Measurements from ENCODE around the gene PCIF1.
"Not testable (repeated sequence)": the region's sequence is repeated elsewhere in the genome, so short reads cannot be mapped to it uniquely, and the experiment has no call there.

PCIF1 gene

GRCh38 chr20:45944965-45945677 lies 10.6 kb downstream of the PCIF1 start:
- DNase-seq (ENCODE audit: low spot score in 2 of 2) (no peak), ATAC-seq (ENCODE audit: low read depth) (no peak)
- Mint-ChIP-seq H3K4me3 (no peak overlapping the region), H3K4me1 (peaks cover 13% of the 10 kb centered on the region), H3K27me3 (no peaks in the 10 kb centered on the region), H3K9me3 (no peaks in the 10 kb centered on the region), H3K27ac (no peak overlapping the region), H3K36me3 (peaks cover 29% of the 10 kb centered on the region)

- H3K27me3 Mint-ChIP-seq, result no peaks in the 10 kb centered on the region
- ATAC-seq (ENCODE audit: low read depth), result no peak
- H3K36me3 Mint-ChIP-seq, result peaks cover 29% of the 10 kb centered on the region
Observed at GRCh38 chr20:45945678-45946148, 11.2 kb downstream of the PCIF1 start.

GRCh38 chr20:45946149-45946970 lies 11.9 kb downstream of the PCIF1 start:
- peaks cover 29% of the 10 kb centered on the region for H3K36me3 Mint-ChIP-seq
- ATAC-seq (ENCODE audit: low read depth), result peak; percentile 18
- H3K27me3 Mint-ChIP-seq, result no peaks in the 10 kb centered on the region
- H3K9me3 Mint-ChIP-seq, result no peaks in the 10 kb centered on the region
- H3K27ac Mint-ChIP-seq, result no peak overlapping the region
- no peak overlapping the region for H3K4me3 Mint-ChIP-seq
- H3K4me1 Mint-ChIP-seq, result peaks cover 13% of the 10 kb centered on the region
- no peak for DNase-seq (ENCODE audit: low spot score in 2 of 2)

More at GRCh38 chr20:45945678-45946148, 11.2 kb downstream of the PCIF1 start:
- H3K9me3 Mint-ChIP-seq, result no peaks in the 10 kb centered on the region
- peak overlapping the region; percentile 44 for H3K4me3 Mint-ChIP-seq
- no peak for DNase-seq (ENCODE audit: low spot score in 2 of 2)
- peaks cover 13% of the 10 kb centered on the region for H3K4me1 Mint-ChIP-seq
- H3K27ac Mint-ChIP-seq, result no peak overlapping the region

GRCh38 chr20:45947110-45947866 lies 12.8 kb downstream of the PCIF1 start:
- no peak for DNase-seq (ENCODE audit: low spot score in 2 of 2)
- Mint-ChIP-seq H3K9me3 (no peaks in the 10 kb centered on the region), H3K27me3 (no peaks in the 10 kb centered on the region), H3K4me3 (no peak overlapping the region), H3K4me1 (peaks cover 13% of the 10 kb centered on the region), H3K36me3 (peaks cover 30% of the 10 kb centered on the region), H3K27ac (peak overlapping the region; percentile 85)
- ATAC-seq (ENCODE audit: low read depth), result no peak

- Mint-ChIP-seq H3K27ac (peak overlapping the region; percentile 85), H3K27me3 (no peaks in the 10 kb centered on the region), H3K4me3 (no peak overlapping the region), H3K9me3 (no peaks in the 10 kb centered on the region), H3K4me1 (peaks cover 13% of the 10 kb centered on the region), H3K36me3 (peaks cover 30% of the 10 kb centered on the region)
- no peak for DNase-seq (ENCODE audit: low spot score in 2 of 2)
- ATAC-seq (ENCODE audit: low read depth), result peak; percentile 62
Observed at GRCh38 chr20:45948261-45948733, 13.8 kb downstream of the PCIF1 start.

- Mint-ChIP-seq H3K27ac (peak overlapping the region; percentile 66), H3K27me3 (no peaks in the 10 kb centered on the region), H3K4me1 (peaks cover 13% of the 10 kb centered on the region), H3K4me3 (no peak overlapping the region), H3K36me3 (peaks cover 27% of the 10 kb centered on the region), H3K9me3 (no peaks in the 10 kb centered on the region)
- DNase-seq (ENCODE audit: low spot score in 2 of 2) (no peak), ATAC-seq (ENCODE audit: low read depth) (no peak)
Observed at GRCh38 chr20:45948742-45949541, 14.5 kb downstream of the PCIF1 start.

- no peak overlapping the region for H3K27ac Mint-ChIP-seq
- no peaks in the 10 kb centered on the region for H3K27me3 Mint-ChIP-seq
- H3K4me3 Mint-ChIP-seq, result no peak overlapping the region
- H3K4me1 Mint-ChIP-seq, result peaks cover 13% of the 10 kb centered on the region
- ATAC-seq (ENCODE audit: low read depth) (no peak), DNase-seq (ENCODE audit: low spot score in 2 of 2) (no peak)
- H3K36me3 Mint-ChIP-seq, result peaks cover 21% of the 10 kb centered on the region
- H3K9me3 Mint-ChIP-seq, result no peaks in the 10 kb centered on the region
Observed at GRCh38 chr20:45949542-45950329, 15.3 kb downstream of the PCIF1 start.

GRCh38 chr20:45950330-45950646 lies 15.8 kb downstream of the PCIF1 start:
- DNase-seq (ENCODE audit: low spot score in 2 of 2) (no peak), ATAC-seq (ENCODE audit: low read depth) (no peak)
- Mint-ChIP-seq H3K27ac (no peak overlapping the region), H3K36me3 (peaks cover 19% of the 10 kb centered on the region), H3K27me3 (no peaks in the 10 kb centered on the region), H3K4me1 (peaks cover 13% of the 10 kb centered on the region), H3K4me3 (no peak overlapping the region), H3K9me3 (no peaks in the 10 kb centered on the region)

GRCh38 chr20:45951925-45952834 lies 17.7 kb downstream of the PCIF1 start:
- Mint-ChIP-seq H3K4me3 (no peak overlapping the region), H3K9me3 (no peaks in the 10 kb centered on the region)

GRCh38 chr20:45952861-45953260 lies 18.4 kb downstream of the PCIF1 start:
- peaks cover 10% of the 10 kb centered on the region for H3K4me1 Mint-ChIP-seq
- H3K36me3 Mint-ChIP-seq, result peaks cover 21% of the 10 kb centered on the region
- H3K27ac Mint-ChIP-seq, result no peak overlapping the region
- H3K27me3 Mint-ChIP-seq, result no peaks in the 10 kb centered on the region
- H3K4me3 Mint-ChIP-seq, result no peak overlapping the region
- ATAC-seq (ENCODE audit: low read depth) (no peak), DNase-seq (ENCODE audit: low spot score in 2 of 2) (no peak)
- no peaks in the 10 kb centered on the region for H3K9me3 Mint-ChIP-seq

More at GRCh38 chr20:45951925-45952834, 17.7 kb downstream of the PCIF1 start:
- peaks cover 10% of the 10 kb centered on the region for H3K4me1 Mint-ChIP-seq
- H3K27ac Mint-ChIP-seq, result peak overlapping the region; percentile 47
- peaks cover 20% of the 10 kb centered on the region for H3K36me3 Mint-ChIP-seq
- no peaks in the 10 kb centered on the region for H3K27me3 Mint-ChIP-seq
- ATAC-seq (ENCODE audit: low read depth) (no peak), DNase-seq (ENCODE audit: low spot score in 2 of 2) (no peak)

GRCh38 chr20:45953672-45954071 lies 19.2 kb downstream of the PCIF1 start:
- no peaks in the 10 kb centered on the region for H3K27me3 Mint-ChIP-seq
- H3K4me1 Mint-ChIP-seq, result peaks cover 6% of the 10 kb centered on the region
- no peak for ATAC-seq (ENCODE audit: low read depth)
- no peak overlapping the region for H3K4me3 Mint-ChIP-seq
- DNase-seq (ENCODE audit: low spot score in 2 of 2), result no peak
- no peaks in the 10 kb centered on the region for H3K9me3 Mint-ChIP-seq
- peaks cover 21% of the 10 kb centered on the region for H3K36me3 Mint-ChIP-seq
- H3K27ac Mint-ChIP-seq, result no peak overlapping the region

- H3K4me3 Mint-ChIP-seq; ATAC-seq (ENCODE audit: low read depth); H3K9me3 Mint-ChIP-seq; DNase-seq (ENCODE audit: low spot score in 2 of 2); H3K4me1 Mint-ChIP-seq; H3K27ac Mint-ChIP-seq; H3K27me3 Mint-ChIP-seq: not testable (repeated sequence)
- H3K36me3 Mint-ChIP-seq, result peaks cover 29% of the 10 kb centered on the region
Observed at GRCh38 chr20:45956326-45956725, 21.8 kb downstream of the PCIF1 start.

Data from memory B cell (primary cell).